GM11168 (cell line): ENCODE results near the gene GLT8D1.
"Not testable (repeated sequence)": the region's sequence is repeated elsewhere in the genome, so short reads cannot be mapped to it uniquely, and the experiment has no call there.

Experiments
- in situ Hi-C: fragments of 300-500 bp; cut with MboI; formaldehyde crosslinking; loops from one replicate; pipeline ENCODE4 v1.12.0; 2022; ENCODE audit warnings: low sequenced_read_pairs; ENCODE audit not compliant: unreplicated experiment

GLT8D1 gene

DNA sequence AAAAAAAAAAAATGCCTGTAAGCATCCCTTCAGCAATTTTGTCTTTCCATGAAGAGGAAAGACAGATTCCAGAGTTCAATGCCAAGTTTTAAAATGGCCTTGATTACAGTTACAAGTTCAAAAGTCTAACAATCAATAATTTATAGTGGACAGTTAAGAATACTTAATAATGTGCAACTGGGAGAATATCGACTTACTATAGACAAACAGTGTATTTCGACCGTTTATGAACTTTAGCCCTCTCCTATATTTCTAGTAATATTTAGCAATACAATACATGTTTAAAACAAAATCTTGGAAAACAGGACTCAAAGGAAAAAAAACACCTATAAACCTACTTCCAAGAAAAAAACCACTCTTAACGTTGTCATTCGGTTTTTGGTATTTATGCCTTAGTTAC lies 21.4 kb downstream of the GLT8D1 start:
- in situ Hi-C loops, result no loop called here

DNA sequence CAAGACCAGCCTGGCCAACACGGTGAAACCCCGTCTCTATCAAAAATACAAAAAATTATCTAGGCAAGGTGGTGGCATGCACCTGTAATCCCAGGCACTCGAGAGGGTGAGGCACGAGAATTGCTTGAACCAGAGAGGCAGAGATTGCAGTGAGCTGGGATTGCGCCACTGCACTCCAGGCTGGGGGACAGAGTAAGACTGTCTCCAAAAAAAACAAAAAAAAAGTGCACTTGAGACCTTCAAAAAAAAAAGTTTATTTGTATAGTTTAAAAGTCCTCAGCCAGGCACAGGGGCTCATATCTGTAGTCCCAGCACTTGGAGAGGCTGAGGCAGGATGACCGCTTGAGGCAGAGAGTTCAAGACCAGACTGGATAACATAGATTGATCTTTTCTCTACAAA lies 22.0 kb downstream of the GLT8D1 start:
- in situ Hi-C loops, result no loop called here

DNA sequence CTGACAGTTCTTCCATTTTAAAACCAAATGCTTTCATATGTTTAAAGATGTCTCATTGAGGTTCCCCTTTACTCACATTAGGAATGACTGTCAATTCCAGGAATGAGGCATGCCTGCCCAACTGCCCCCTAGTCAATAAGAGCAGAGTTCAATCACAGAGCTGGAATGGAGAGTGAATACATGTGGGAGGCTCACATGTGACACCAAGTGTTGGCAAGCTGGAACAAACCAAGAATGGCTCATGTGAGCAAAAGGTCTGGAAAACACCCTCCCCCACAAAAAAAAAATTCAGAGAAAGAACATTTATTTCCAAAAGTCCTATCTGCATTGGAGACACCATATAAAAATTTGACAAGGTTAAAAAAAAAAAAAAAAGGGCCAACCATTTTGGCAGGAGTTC lies 23.6 kb downstream of the GLT8D1 start:
- in situ Hi-C loops, result no loop called here

DNA sequence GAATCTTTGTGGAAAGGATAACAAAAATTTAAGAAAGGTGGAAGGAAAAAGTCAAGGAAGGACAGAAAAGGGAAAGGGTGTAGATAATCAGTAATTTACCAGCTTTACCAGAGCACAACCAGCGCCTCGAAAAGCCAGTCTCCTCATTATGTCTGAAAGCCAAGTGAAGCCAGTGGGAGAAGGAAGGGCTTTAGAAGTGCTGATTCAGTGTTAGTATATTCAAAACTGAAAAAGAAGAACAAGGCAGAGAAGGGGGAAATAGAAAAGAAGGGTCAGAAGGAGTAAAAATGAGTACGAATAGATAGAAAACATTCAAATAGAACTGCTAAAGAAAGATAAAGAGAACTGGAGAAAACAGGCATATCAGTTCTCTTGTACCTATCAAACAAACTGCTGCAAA lies 24.0 kb downstream of the GLT8D1 start:
- in situ Hi-C loops, result no loop called here

DNA sequence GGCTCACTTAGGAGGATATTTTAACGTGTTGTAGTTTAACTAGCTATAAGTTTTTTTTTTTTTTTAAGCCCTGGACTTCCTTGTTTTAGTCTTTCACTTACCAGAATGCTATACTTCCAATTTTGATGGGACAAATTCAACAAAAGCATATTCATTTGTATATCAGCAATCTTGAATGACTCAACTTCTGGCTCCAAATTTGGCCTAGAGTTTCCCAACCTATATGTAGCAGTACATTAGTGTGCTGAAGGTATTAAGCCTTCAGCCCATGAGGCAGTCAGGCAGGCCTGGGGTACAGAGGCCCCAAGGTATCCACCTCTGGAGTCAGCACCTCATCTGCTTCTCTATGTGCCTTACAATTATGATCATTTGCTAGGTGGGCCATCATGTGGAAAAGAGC lies 25.8 kb downstream of the GLT8D1 start:
- in situ Hi-C loops, result no loop called here

DNA sequence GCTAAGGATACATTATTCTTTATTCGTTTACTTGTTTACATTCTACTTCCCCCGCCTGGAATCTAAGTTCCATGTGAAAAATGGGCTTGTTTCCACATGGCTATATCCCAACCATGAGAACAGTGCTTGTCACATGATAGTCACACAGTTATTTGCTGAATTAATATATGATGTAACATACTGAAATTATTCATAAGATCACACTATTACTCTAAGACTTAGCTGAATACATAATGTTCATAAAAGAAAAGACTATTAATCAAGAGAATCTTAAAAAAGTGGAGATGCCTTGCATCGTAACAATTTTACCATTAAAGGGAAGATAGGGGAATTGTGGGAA lies 26.4 kb downstream of the GLT8D1 start:
- in situ Hi-C loops, result no loop called here

DNA sequence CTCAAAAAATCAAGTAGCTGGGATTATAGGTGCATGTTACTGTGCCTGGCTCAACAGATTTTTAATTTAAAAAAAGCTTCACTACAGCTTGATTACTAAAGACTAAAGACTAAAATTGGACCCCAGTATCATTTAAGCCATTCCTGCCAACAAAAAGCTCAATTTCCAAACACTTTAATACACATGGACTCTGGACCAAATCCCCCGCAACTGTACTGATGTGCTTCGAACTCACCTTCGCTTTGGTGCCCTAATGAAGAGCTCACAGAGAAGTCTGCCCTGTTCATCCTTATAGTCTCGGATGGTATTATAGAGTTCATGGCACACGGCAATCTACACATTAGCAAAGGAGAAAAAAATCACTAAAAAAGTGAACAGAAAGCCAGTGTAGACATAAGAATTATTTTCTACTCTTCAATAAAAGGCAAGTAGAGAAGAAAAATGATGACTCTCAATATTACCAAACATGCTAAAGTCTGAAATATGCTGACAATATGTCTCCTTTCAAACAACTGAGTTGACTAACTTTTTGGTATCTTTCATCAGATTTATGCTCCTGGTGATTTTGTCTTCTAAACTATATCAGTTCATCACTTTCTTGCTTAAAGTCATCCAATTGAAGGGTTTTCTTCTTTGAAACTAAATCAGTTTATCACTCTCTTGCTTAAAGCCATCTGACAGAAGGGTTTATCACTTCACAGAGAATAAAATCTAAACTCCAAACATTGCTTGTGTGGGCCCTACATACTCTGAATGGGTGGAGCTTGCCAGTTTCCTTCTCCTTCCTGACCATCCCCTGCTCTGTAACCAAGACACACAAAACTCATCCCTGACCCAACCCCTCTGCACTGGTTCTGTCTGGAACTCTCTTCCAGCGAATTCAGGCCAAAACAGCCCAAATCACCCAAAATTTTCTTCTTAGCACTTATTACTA lies 27.1 kb downstream of the GLT8D1 start:
- in situ Hi-C loops, result no loop called here

DNA sequence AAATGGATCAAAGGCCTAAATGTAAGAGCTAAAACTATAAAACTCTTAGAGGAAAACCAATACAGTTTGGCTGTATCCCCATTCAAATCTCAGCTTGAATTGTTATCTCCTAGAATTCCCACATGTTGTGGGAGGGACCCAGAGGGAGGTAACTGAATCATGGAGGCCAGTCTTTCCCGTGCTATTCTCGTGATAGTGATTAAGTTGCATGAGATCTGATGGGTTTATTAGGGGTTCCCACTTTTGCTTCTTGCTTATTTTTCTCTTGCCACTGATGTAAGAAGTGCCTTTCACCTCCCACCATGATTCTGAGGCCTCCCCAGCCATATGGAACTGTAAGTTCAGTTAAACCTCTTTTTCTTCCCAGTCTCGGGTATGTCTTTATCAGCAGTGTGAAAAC lies 29.4 kb downstream of the GLT8D1 start:
- in situ Hi-C loops, result not testable (repeated sequence)

DNA sequence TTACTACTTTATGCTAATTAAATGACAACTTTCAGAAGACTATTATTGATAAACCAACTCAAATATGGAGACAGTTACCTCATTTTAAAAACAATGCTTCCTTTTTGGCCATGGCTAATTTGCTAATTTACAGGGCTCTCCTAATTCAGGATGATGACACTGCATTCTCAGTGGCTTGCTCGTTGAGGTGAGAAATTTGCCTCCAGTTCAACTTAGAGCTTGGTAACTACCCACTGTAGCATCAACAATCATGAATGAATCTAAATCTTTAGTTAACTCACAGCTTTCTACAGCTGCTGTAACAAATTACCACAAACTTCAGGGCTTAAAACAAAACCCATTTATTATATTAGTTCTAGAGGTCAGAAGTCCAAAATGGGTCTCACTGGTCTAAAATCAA lies 33.9 kb downstream of the GLT8D1 start:
- in situ Hi-C loops, result no loop called here

DNA sequence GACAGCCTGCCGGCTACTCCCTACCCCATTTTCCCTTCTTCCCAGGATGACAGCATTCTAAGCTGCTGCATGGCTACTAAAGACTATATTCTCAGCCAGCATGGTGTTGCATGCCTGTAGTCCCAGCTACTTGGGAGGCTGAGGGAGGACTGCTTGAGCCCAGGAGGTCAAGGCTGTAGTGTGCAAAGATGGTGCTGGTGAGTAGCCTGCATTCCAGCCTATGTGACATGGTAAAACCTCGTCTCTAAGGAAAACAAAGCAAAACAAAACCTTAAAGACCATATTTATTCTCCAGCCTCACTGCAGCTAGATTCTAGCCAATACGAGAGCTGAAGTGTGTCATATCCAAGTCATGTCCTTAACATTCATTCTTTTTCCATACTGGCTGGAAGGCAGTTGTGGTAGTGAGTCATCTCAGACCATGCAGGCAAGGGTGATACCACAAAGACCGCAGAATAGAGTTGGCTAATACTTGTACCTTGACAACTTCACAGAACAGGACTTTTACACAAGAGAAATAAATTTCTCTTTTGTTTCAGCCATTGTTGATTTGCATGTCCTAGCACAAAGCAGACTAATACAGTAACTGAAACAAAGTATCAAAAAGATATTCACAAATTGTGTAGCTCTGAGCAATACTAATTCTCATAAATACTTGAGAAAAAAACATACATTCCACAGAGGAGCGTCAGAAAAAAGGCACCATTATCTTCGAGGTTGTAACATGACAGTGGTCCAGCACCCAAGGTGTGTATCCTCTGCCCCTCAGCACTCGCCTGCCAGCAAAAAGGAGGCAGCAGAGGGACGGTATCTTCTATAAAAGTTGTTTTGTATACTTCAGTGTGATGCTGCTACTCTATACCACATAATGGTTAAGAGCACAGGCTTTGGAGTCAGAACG lies 34.7 kb downstream of the GLT8D1 start:
- in situ Hi-C loops, result no loop called here

DNA sequence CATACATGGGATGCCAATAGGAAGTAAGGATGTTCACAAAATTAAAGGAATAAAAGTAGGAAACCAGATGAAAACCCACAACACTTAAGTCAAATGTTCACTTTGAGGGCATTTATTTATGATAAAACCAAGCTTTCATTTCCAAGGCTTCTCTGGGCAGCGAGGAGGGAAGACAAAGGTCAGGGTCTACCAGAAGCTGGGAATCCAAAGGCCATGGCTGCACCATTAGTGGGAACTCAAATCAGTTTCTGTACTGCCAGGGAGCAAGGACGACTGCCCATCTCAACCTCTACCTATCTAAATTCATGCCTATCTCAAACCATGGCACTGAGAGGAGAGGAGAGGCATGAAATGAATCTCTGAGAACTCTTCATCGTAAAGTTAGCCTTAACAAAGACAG lies 42.5 kb downstream of the GLT8D1 start:
- in situ Hi-C loops, result no loop called here

DNA sequence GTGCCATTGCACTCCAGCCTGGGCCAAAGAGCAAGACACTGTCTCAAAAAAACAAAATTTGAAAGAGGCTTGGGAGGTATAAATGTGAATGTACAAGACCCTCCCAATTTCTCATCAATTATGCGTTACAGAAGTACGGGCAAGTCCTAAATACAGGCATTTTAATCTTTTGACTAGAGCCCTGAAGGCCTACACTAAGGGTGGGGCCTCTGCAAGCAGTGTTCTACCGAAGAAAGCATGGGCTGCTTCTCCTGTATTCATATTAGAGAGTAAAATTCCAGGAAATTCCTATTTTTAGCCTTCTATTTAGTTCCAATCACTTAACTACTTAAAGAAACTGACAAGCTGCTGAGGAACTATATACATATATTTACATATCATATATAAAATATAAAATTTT lies 45.5 kb downstream of the GLT8D1 start:
- in situ Hi-C loops, result no loop called here

DNA sequence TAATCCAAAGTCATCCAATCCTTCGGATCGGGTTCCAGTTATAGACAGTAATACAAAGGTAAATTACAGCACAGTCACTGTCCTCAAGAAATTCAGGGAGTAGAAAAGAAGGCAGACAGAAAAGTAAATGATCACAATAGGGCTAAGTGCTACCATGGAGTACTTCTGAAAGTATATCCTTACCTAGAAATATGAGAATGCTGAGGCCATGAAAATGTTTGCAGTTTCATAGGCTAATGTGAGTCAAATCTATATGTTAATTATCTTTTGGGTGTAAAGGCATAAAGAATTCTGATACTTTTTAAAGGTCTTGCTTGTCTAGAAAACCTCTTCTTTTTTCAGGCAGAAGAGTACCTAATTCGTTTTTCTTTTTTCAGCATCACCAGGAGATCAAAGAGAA lies 49.7 kb downstream of the GLT8D1 start:
- in situ Hi-C loops, result no loop called here

DNA sequence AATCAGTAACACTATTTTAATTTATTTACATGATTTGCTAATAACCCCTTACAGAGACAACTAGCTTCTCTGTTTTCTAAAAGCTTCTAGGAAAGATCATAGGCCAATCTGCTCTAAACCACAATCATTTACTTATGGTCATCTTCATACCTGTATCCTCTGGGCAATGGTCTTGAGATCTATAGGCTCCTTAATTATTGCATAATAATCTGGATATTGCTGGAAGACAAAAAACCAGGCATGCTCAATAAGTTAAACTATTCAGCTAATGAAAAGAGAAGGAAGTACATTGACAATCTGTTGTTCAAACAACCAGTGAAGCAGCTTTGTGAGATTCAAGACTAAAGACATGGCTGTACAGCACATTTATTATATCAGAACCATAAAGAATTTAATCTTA lies 54.0 kb downstream of the GLT8D1 start:
- in situ Hi-C loops, result no loop called here

DNA sequence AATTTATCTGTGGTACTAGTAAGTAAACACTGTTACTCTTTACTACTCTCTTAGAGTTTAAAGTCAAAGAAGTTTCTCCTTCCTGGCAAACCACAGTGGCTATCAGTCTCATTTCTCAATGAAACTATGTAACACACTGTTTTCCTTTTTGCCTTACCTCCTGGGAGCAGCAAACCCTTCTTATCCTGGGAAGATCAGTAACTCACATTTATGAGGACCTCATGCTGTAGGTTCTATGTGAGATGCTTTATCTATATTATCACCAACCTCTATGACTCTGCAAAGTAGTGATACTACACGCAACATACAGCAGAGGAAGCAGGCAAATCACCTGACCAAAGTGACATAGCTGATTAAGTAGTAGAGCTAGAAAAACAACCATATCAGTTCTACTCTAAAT lies 55.2 kb downstream of the GLT8D1 start:
- in situ Hi-C loops, result no loop called here

DNA sequence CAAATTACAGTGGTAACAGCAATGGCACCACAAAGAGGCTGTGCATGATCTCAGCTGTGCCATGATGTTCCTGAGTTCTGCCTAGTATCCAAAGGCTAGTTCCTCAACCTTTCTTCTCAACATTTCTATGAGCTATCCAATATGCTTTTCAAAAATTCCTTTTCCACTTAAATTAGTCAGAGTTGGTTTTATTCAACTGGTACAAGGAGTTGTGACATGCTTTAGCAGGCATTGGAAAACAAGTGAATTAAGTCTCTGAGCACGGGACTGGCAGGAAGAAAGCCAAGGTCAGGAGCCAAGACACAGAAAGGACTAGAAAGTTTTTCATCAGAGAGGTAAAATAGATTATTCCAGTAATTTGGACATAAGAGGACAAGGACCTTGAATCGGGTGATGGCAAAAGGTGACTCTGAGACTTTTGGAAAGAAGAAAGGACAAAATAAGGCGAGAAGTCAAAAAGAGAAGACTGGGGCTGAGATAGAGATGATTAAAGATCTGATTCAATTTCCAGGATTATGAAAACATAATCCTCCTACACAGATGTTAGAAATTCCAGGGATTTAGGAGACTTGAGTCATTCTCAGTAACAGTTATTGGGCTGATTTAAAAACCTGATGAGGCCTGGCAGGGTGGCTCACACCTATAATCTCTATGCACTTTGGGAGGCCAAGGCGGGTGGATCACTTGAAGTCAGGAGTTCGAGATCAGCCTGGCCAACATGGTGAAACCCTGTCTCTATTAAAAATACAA lies 56.0 kb downstream of the GLT8D1 start:
- in situ Hi-C loops, result no loop called here

DNA sequence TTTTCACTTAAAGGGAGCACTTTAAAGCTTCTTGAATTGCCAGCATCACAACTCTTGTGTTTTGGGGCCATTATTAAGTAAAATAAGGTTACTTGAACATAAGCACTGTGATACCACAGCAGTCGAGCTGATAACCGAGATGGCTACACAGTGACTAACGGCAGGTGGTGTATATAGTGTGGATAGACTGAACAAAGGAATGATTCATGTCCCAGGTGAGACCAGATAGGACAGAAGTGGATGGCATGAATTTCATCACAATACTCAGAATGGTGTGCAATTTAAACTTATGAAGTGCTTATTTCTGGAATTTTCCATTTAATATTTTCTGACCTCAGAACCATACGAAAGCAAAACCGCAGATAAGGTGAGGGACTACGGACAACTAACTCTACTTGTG lies 60.0 kb downstream of the GLT8D1 start:
- in situ Hi-C loops, result no loop called here
